C4-2B (cell line): ENCODE results near the gene SLC47A2.

Experiments used
- CTCF ChIP-seq: fragments of 450-650 bp; conservative IDR thresholded peaks from 2 replicates; pipeline ENCODE4 v1.5.1; 2017; ENCODE audit warnings: mild to moderate bottlenecking
- ZFX ChIP-seq: fragments of 450-650 bp; IDR thresholded peaks from 2 replicates; pipeline ENCODE4 v1.6.1; 2017

- no peak for TF ChIP-seq CTCF
- TF ChIP-seq ZFX, result no peak
Observed at GRCh38 chr17:19659366-19660177, 56.8 kb downstream of the SLC47A2 start.
